Prostate gland (tissue), 2 donors: ENCODE data around the gene DOCK6. TPM values are rescaled to one million over a fixed set of nuclear protein-coding genes. Genes with fewer than 3 reads are reported as not detected.

Experiments
- DNase-seq: peaks from one replicate; pipeline ENCODE4 v3.0.0-alpha.2; 2019; ENCODE audit warnings: low spot score
- H3K27ac ChIP-seq, 2 donors: fragments of 200-600 bp; sonication (generic); 2 replicates each; pipeline ENCODE4 v1.5.1; 2017 to 2019
- H3K27me3 ChIP-seq: fragments of 200-600 bp; sonication (generic); replicated peaks from 2 replicates; pipeline ENCODE4 v1.5.1; 2019; ENCODE audit not compliant: insufficient read depth
- H3K36me3 ChIP-seq, 2 donors: fragments of 200-600 bp; sonication (generic); 1 replicate in 1 of 2; 2 replicates in 1 of 2; pipeline versions ENCODE4 v1.5.1 to v1.8.1; 2017 to 2019
- H3K4me1 ChIP-seq: fragments of 200-600 bp; sonication (generic); replicated peaks from 2 replicates; pipeline ENCODE4 v1.5.1; 2019
- H3K4me3 ChIP-seq, 2 donors: fragments of 200-600 bp; sonication (generic); 2 replicates each; pipeline ENCODE4 v1.5.1; 2017 to 2019
- H3K9me3 ChIP-seq: fragments of 200-600 bp; sonication (generic); 2 replicates; pipeline ENCODE4 v1.5.1; 2017
- POLR2A ChIP-seq: fragments of 450-650 bp; IDR thresholded peaks from one replicate; pipeline ENCODE4 v1.6.1; 2016; ENCODE audit warnings: antibody characterized with exemption, mild to moderate bottlenecking
- POLR2AphosphoS5 ChIP-seq: sonication (generic); formaldehyde crosslinking; IDR thresholded peaks from one replicate; pipeline ENCODE4 v1.6.1; 2017; ENCODE audit warnings: antibody characterized with exemption
- WGBS: methylation state at CpG from one replicate; pipeline ENCODE4 v1.1.5; 2018; 5-methylcytosine and 5-hydroxymethylcytosine counted together
- intact Hi-C: fragments of 100-400 bp; cut with DNase I; formaldehyde crosslinking; loops from one replicate; pipeline ENCODE4 v1.14.2; 2022
- total RNA-seq, 2 donors: library from RNA; depleted of rRNA; stranded (reverse); fragments of >200 nt; gene quantifications; one replicate each; pipeline ENCODE4 v1.1.0, GENCODE V29; 2016
- TF ChIP-seq, protein P1 (sequence below), 4 experiments: fragments of 200-600 bp in 2 of 4; fragments of 450-650 bp in 2 of 4; sonication (generic) in 2 of 4; IDR thresholded peaks; 1 replicate in 3 of 4; 2 replicates in 1 of 4; pipeline ENCODE4 v1.5.1; 2016 to 2019; ENCODE audit warnings: antibody characterized with exemption in 4 of 4, mild to moderate bottlenecking in 2 of 4, moderate library complexity in 2 of 4

DOCK6 gene
- total RNA-seq, 2 donors from 2014 or later = 21.6 to 38.7 TPM

GRCh38 chr19:11299946-11300810 lies 37.9 kb upstream of the DOCK6 start:
- TF ChIP-seq POLR2AphosphoS5 (no peak), POLR2A (no peak)
- TF ChIP-seq, protein P1, sequence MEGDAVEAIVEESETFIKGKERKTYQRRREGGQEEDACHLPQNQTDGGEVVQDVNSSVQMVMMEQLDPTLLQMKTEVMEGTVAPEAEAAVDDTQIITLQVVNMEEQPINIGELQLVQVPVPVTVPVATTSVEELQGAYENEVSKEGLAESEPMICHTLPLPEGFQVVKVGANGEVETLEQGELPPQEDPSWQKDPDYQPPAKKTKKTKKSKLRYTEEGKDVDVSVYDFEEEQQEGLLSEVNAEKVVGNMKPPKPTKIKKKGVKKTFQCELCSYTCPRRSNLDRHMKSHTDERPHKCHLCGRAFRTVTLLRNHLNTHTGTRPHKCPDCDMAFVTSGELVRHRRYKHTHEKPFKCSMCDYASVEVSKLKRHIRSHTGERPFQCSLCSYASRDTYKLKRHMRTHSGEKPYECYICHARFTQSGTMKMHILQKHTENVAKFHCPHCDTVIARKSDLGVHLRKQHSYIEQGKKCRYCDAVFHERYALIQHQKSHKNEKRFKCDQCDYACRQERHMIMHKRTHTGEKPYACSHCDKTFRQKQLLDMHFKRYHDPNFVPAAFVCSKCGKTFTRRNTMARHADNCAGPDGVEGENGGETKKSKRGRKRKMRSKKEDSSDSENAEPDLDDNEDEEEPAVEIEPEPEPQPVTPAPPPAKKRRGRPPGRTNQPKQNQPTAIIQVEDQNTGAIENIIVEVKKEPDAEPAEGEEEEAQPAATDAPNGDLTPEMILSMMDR (IDR thresholded peaks at IDR 0.05) = no peak
- no peaks in the 10 kb centered on the region for H3K36me3 ChIP-seq
- no peaks in the 10 kb centered on the region for H3K27me3 ChIP-seq
- no peak overlapping the region for H3K4me3 ChIP-seq
- H3K27ac ChIP-seq = no peak overlapping the region
- DNase-seq = no peak
- H3K9me3 ChIP-seq = no peaks in the 10 kb centered on the region
- H3K4me1 ChIP-seq = no peaks in the 10 kb centered on the region
- intact Hi-C loops = loop anchor here (10.0 kb wide), 1 partner anchor 285 kb away; no protein-coding TSS in a partner anchor
- 66% methylated on average over 8 of the region's 8 CpGs for WGBS

GRCh38 chr19:11296264-11296663 lies 33.9 kb upstream of the DOCK6 start:
- Histone ChIP-seq H3K9me3 (no peaks in the 10 kb centered on the region), H3K27me3 (no peaks in the 10 kb centered on the region), H3K4me1 (no peaks in the 10 kb centered on the region), H3K36me3 (no peaks in the 10 kb centered on the region), H3K27ac (no peak overlapping the region), H3K4me3 (no peak overlapping the region)
- WGBS = 38% methylated on average over 7 of the region's 7 CpGs
- no peak for DNase-seq
- intact Hi-C loops = loop anchor here (10.0 kb wide), 1 partner anchor 289 kb away; no protein-coding TSS in a partner anchor
- TF ChIP-seq POLR2AphosphoS5 (no peak), POLR2A (no peak)
- TF ChIP-seq, protein P1 (IDR thresholded peaks at IDR 0.05) = no peak

DNA sequence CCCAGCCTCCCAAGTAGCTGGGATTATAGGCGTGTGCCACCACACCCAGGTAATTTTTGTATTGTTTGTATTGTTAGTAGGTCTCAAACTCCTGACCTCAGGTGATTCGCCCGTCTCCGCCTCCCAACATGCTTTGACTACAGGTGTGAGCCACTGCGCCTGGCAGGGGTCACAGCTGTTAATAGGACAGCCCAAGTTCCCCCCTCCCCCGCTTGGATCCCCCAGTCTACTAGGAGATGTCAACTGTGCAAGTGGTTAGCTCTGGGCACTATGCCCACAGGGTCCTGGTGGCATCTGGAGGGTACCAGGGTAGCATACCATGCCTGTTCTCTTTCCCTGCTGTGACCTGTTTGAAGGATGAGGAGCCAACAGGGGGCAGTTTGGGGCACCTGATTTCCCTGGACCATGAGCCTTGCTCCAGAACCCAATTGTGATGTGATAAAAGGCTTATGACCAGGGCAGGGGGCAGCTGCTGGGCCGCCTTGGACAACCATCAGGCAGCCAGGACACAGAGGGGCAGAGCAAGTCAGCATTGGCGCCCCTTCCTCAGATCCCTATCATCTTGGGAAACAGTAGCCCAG lies 33.4 kb upstream of the DOCK6 start, which contains the start of gene TSPAN16:
Gene TSPAN16 (plus strand): TSS at position 496 of the 581 bp plus-strand sequence. CDS start 138 bp downstream, outside the sequence.
- WGBS = 86% methylated on average over 8 of the region's 8 CpGs
- H3K9me3 ChIP-seq = no peaks in the 10 kb centered on the region
- intact Hi-C loops = loop anchor here (2.0 to 10.0 kb wide), 2 partner anchors 81 to 289 kb away; no protein-coding TSS in a partner anchor
- no peaks in the 10 kb centered on the region for H3K4me1 ChIP-seq
- H3K4me3 ChIP-seq = no peak within 1 kb of the TSS
- H3K27ac ChIP-seq = no peak within 1 kb of the TSS
- no peak for DNase-seq
- no peak for TF ChIP-seq POLR2A
- TF ChIP-seq, protein P1 (IDR thresholded peaks at IDR 0.05) = no peak
- no peak for TF ChIP-seq POLR2AphosphoS5
- no peaks in the 10 kb centered on the region for H3K27me3 ChIP-seq
- no peaks in the 10 kb centered on the region for H3K36me3 ChIP-seq

DNA sequence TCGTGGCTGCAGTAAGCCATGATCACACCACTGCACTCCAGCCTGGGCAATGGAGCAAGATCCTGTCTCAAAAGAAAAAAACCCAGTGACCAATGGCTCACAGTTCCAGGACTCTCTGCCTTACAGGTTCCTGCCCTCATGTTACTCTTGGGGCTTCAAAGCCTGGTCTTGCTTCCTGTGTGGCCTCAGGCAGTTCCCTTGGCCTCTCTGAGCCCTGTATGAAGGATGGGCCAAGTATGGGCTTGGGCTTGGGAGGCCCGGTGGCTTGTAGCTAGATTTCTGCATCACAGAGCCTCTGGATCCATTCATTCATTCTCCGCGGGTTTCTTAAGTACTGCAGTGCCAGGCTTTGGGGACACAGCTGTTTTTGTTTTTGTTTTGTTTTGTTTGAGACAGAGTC lies 32.9 kb upstream of the DOCK6 start:
- Histone ChIP-seq H3K27ac (no peak overlapping the region), H3K27me3 (no peaks in the 10 kb centered on the region), H3K4me3 (no peak overlapping the region), H3K4me1 (no peaks in the 10 kb centered on the region), H3K9me3 (no peaks in the 10 kb centered on the region), H3K36me3 (no peaks in the 10 kb centered on the region)
- TF ChIP-seq POLR2AphosphoS5 (no peak), POLR2A (no peak)
- TF ChIP-seq, protein P1 (IDR thresholded peaks at IDR 0.05) = no peak
- intact Hi-C loops = loop anchor here (2.0 to 10.0 kb wide), 2 partner anchors 82 to 290 kb away; no protein-coding TSS in a partner anchor
- no peak for DNase-seq
- 86% methylated on average over 4 of the region's 4 CpGs for WGBS
